Transverse colon (tissue), 4 donors: Measurements from ENCODE around the gene RPP30. TPM values are rescaled to one million over a fixed set of nuclear protein-coding genes. Genes with fewer than 3 reads are reported as not detected.

Source experiments
- DNase-seq: peaks from one replicate; pipeline ENCODE4 v3.0.0-alpha.2; 2019
- H3K27ac ChIP-seq, 4 donors: fragments of 200-600 bp; sonication (generic); 2 replicates each; pipeline ENCODE4 v1.5.1; 2016 to 2018; ENCODE audit warnings: inconsistent platforms in 4 of 4
- H3K27me3 ChIP-seq: fragments of 200-600 bp; sonication (generic); 2 replicates; pipeline ENCODE4 v1.5.1; 2017; ENCODE audit warnings: inconsistent platforms
- H3K36me3 ChIP-seq, 4 donors: fragments of 200-600 bp; sonication (generic); 2 replicates each; pipeline ENCODE4 v1.5.1; 2017 to 2019; ENCODE audit warnings: inconsistent platforms in 4 of 4
- H3K4me1 ChIP-seq, 4 donors: fragments of 200-600 bp; sonication (generic); 2 replicates each; pipeline ENCODE4 v1.5.1; 2017 to 2020; ENCODE audit warnings: inconsistent platforms in 4 of 4
- H3K4me3 ChIP-seq, 4 donors: fragments of 200-600 bp; sonication (generic); 1 replicate in 1 of 4; 2 replicates in 3 of 4; pipeline versions ENCODE4 v1.5.1 to v1.6.1; 2017 to 2019; ENCODE audit warnings: inconsistent platforms in 4 of 4
- H3K9me3 ChIP-seq, 2 donors: fragments of 200-600 bp; sonication (generic); 2 replicates each; pipeline ENCODE4 v1.5.1; 2017 to 2019; ENCODE audit warnings: inconsistent platforms in 2 of 2
- CTCF ChIP-seq, 5 experiments: fragments of 200-600 bp in 3 of 5; fragments of 450-650 bp in 2 of 5; sonication (generic) in 3 of 5; IDR thresholded peaks; 1 replicate in 2 of 5; 2 replicates in 3 of 5; pipeline ENCODE4 v1.5.1; 2016 to 2017; ENCODE audit warnings: antibody characterized with exemption in 5 of 5, inconsistent platforms in 3 of 5, mild to moderate bottlenecking in 2 of 5, moderate library complexity in 1 of 5
- EP300 ChIP-seq: sonication (generic); formaldehyde crosslinking; IDR thresholded peaks from one replicate; pipeline ENCODE4 v1.6.1; 2017; ENCODE audit warnings: antibody characterized with exemption, low read depth
- POLR2A ChIP-seq: fragments of 450-650 bp; IDR thresholded peaks from one replicate; pipeline ENCODE4 v1.6.1; 2016; ENCODE audit warnings: antibody characterized with exemption, mild to moderate bottlenecking, moderate library complexity
- POLR2AphosphoS5 ChIP-seq, 3 donors: sonication (generic); formaldehyde crosslinking; IDR thresholded peaks; one replicate each; pipeline ENCODE4 v1.6.1; 2016; ENCODE audit warnings: antibody characterized with exemption in 3 of 3
- WGBS, 2 donors: methylation state at CpG; one replicate each; pipeline ENCODE4 v1.1.5; 2018; ENCODE audit warnings: low coverage in 1 of 2; 5-methylcytosine and 5-hydroxymethylcytosine counted together
- in situ Hi-C, 4 donors: fragments of 200-750 bp; cut with MboI; loops; one replicate each; pipeline versions ENCODE4 v1.15.0 to v1.15.1; 2017; ENCODE audit warnings: low sequenced_read_pairs in 3 of 4, low pct_ligation_motif_present in 1 of 4, low pct_unique_long_range_greater_than_20kb in 1 of 4
- intact Hi-C: fragments of 100-400 bp; cut with DNase I; formaldehyde crosslinking; loops from one replicate; pipeline ENCODE4 v1.15.1; 2023; ENCODE audit warnings: low total_unique reads
- total RNA-seq, 4 donors: library from RNA; depleted of rRNA; stranded (reverse); fragments of >200 nt; gene quantifications; one replicate each; pipeline ENCODE4 v1.1.0, GENCODE V29; 2016

RPP30 gene
- total RNA-seq, 4 donors from 2014 or later, result 4.6 to 48.3 (median 18.7) TPM

- DNase-seq, result no peak
- no peak overlapping the region for H3K4me3 ChIP-seq
- no peak overlapping the region for H3K27ac ChIP-seq
- in situ Hi-C loops (loop anchor here in 2 of 4 donors (10.0 to 25.0 kb wide), 2 partner anchors 317 to 325 kb away; no protein-coding TSS in a partner anchor), intact Hi-C loops (no loop called here)
- no peaks in the 10 kb centered on the region for H3K36me3 ChIP-seq
- H3K27me3 ChIP-seq, result peaks cover 4% of the 10 kb centered on the region
- TF ChIP-seq POLR2AphosphoS5 (IDR thresholded peaks at IDR 0.05) (no peak), CTCF (IDR thresholded peaks at IDR 0.05) (no peak), EP300 (no peak), POLR2A (no peak)
- H3K9me3 ChIP-seq, result no peaks in the 10 kb centered on the region
- no peaks in the 10 kb centered on the region for H3K4me1 ChIP-seq
- WGBS, 2 donors, result 75 to 91% methylated on average over 6 to 8 of the region's 8 CpGs
Measured at GRCh38 chr10:90919683-90920574, 48.2 kb downstream of the RPP30 start.

DNA sequence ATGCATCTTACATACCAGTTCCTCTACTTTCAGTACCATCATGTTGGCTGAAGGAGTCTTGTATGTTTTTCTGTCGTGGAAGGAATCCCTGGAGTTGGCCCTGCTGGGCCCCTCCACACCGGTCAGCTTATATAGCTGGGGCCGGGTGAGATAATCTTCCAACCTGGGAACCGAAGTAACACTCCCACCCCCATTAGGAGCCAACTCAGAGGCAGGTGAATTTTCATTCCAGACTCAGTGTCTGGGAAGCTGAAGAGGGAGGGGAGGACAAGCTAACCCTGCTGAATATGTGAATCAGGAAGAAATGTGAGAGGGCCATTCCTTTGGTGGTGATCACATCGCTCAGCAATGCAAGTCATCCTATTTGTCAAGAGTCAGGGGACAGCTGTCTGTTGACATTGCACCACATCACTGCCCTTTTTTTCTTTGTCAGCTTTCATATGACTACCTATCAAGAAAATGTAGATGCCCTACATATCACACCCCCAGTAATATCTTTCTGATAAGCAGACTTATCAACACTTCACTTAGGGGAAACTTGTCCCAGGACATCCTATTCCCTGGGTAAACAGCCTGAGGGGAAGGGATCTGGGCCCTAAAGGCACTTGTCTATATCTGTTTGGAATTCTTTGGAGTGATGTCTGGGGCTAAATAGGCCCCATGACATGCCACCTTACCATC lies 49.4 kb downstream of the RPP30 start, which contains the start of gene ANKRD1:
Gene ANKRD1 (minus strand): TSS at position 102 of the 681 bp plus-strand sequence. CDS start 60 bp downstream, at position 42.
- no peak for TF ChIP-seq CTCF (IDR thresholded peaks at IDR 0.05)
- TF ChIP-seq EP300, result no peak
- TF ChIP-seq POLR2A, result no peak
- TF ChIP-seq POLR2AphosphoS5 (IDR thresholded peaks at IDR 0.05), result no peak
- Histone ChIP-seq H3K27ac (no peak within 1 kb of the TSS), H3K4me1 (no peaks in the 10 kb centered on the region), H3K4me3 (no peak within 1 kb of the TSS), H3K36me3 (no peaks in the 10 kb centered on the region), H3K9me3 (no peaks in the 10 kb centered on the region), H3K27me3 (peaks cover 4% of the 10 kb centered on the region)
- intact Hi-C loops, result no loop called here
- 60 to 62% methylated on average over 1 to 5 of the region's 5 CpGs for WGBS, 2 donors
- in situ Hi-C loops, result loop anchor here in 1 of 4 donors (25.0 kb wide), 1 partner anchor 316 kb away; no protein-coding TSS in a partner anchor
- DNase-seq, result no peak

DNA sequence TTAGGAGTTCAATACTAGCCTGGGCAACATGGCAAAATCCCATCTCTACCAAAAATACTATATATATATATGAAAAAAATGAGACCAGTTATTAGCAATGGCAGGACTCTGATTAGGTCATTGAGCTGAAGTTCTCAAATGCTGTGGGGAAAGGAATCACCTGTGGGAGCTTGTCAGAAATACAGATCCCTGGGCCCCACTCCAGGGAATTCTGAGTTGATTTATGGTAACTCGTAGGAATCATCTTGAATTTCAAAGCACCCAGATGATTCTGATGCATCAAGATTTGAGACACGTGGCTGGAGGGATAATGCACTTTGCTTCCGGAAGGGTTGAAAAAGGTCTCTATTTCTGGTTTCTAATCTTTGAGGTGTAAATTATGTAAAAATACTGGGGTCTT lies 50.1 kb downstream of the RPP30 start:
- intact Hi-C loops, result no loop called here
- in situ Hi-C loops, result loop anchor here in 1 of 4 donors (25.0 kb wide), 1 partner anchor 315 kb away; no protein-coding TSS in a partner anchor
- H3K27ac ChIP-seq, result no peak overlapping the region
- no peaks in the 10 kb centered on the region for H3K4me1 ChIP-seq
- TF ChIP-seq CTCF (IDR thresholded peaks at IDR 0.05) (no peak), EP300 (no peak), POLR2A (no peak)
- H3K9me3 ChIP-seq, result no peaks in the 10 kb centered on the region
- WGBS, 2 donors, result 69 to 75% methylated on average over 3 of the region's 3 CpGs
- H3K4me3 ChIP-seq, result no peak overlapping the region
- H3K27me3 ChIP-seq, result peaks cover 4% of the 10 kb centered on the region
- no peak for DNase-seq
- no peaks in the 10 kb centered on the region for H3K36me3 ChIP-seq

- 51 to 71% methylated on average over 2 of the region's 2 CpGs for WGBS, 2 donors
- TF ChIP-seq CTCF (IDR thresholded peaks at IDR 0.05) (no peak), POLR2A (no peak), POLR2AphosphoS5 (IDR thresholded peaks at IDR 0.05) (no peak), EP300 (no peak)
- intact Hi-C loops, result no loop called here
Measured at GRCh38 chr10:90923111-90923731, 51.4 kb downstream of the RPP30 start.

More at GRCh38 chr10:90923111-90923731, 51.4 kb downstream of the RPP30 start:
- Histone ChIP-seq H3K27ac (no peak overlapping the region), H3K27me3 (peaks cover 4% of the 10 kb centered on the region), H3K4me3 (no peak overlapping the region), H3K9me3 (no peaks in the 10 kb centered on the region), H3K4me1 (no peaks in the 10 kb centered on the region), H3K36me3 (no peaks in the 10 kb centered on the region)
- DNase-seq, result no peak
- in situ Hi-C loops, result loop anchor here in 1 of 4 donors (25.0 kb wide), 1 partner anchor 314 kb away; no protein-coding TSS in a partner anchor
